OCI-LY1 (cell line): ENCODE data around the gene BMP7.

Source experiments
- EZH2 ChIP-seq: fragments of 200-600 bp; sonication (generic), shearing (Covaris generic); IDR thresholded peaks from 2 replicates; pipeline ENCODE4 v1.8.0; 2017; ENCODE audit warnings: borderline replicate concordance, mixed run types, mild to moderate bottlenecking, antibody characterized with exemption, low read length, moderate library complexity, mixed read lengths
- TF ChIP-seq, protein P1 (sequence below): fragments of 200-600 bp; sonication (generic), shearing (Covaris generic); IDR thresholded peaks from 2 replicates; pipeline ENCODE4 v1.5.1; 2017; ENCODE audit warnings: mild to moderate bottlenecking, antibody characterized with exemption, low read length, moderate library complexity, mixed read lengths

- TF ChIP-seq, protein P1, sequence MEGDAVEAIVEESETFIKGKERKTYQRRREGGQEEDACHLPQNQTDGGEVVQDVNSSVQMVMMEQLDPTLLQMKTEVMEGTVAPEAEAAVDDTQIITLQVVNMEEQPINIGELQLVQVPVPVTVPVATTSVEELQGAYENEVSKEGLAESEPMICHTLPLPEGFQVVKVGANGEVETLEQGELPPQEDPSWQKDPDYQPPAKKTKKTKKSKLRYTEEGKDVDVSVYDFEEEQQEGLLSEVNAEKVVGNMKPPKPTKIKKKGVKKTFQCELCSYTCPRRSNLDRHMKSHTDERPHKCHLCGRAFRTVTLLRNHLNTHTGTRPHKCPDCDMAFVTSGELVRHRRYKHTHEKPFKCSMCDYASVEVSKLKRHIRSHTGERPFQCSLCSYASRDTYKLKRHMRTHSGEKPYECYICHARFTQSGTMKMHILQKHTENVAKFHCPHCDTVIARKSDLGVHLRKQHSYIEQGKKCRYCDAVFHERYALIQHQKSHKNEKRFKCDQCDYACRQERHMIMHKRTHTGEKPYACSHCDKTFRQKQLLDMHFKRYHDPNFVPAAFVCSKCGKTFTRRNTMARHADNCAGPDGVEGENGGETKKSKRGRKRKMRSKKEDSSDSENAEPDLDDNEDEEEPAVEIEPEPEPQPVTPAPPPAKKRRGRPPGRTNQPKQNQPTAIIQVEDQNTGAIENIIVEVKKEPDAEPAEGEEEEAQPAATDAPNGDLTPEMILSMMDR, result no peak
- TF ChIP-seq EZH2, result no peak
Observed at GRCh38 chr20:57215826-57216471, 50.5 kb downstream of the BMP7 start.
